Left lobe of liver (tissue), 2 donors: ENCODE data around the gene FXYD7. TPM values are rescaled to one million over a fixed set of nuclear protein-coding genes. Genes with fewer than 3 reads are reported as not detected.
A peak's percentile ranks its signal among the peaks of the same experiment; 100 is the strongest.
"Not testable (repeated sequence)": the region's sequence is repeated elsewhere in the genome, so short reads cannot be mapped to it uniquely, and the experiment has no call there.

ENCODE experiments used
- ATAC-seq: fragments of 200-7000 bp; cut with Tn5 transposase; one replicate; pipeline ENCODE4 v1.9.1; 2020; ENCODE audit warnings: mild to moderate bottlenecking, moderate library complexity
- DNase-seq: peaks from one replicate; pipeline ENCODE4 v3.0.0-alpha.2; 2020; ENCODE audit warnings: low spot score
- total RNA-seq: library from RNA; stranded (reverse); gene quantifications from one replicate; pipeline ENCODE4 v1.2.1, GENCODE V29; 2021
- donor health status: DM: no; HTN: no; CAD: no; lungs with moderate emphysema.
- donor health status: DM: no; HTN: yes; CAD: no.

FXYD7 gene
- total RNA-seq, 1 donor from 2014 or later, result 0.60 TPM

DNA sequence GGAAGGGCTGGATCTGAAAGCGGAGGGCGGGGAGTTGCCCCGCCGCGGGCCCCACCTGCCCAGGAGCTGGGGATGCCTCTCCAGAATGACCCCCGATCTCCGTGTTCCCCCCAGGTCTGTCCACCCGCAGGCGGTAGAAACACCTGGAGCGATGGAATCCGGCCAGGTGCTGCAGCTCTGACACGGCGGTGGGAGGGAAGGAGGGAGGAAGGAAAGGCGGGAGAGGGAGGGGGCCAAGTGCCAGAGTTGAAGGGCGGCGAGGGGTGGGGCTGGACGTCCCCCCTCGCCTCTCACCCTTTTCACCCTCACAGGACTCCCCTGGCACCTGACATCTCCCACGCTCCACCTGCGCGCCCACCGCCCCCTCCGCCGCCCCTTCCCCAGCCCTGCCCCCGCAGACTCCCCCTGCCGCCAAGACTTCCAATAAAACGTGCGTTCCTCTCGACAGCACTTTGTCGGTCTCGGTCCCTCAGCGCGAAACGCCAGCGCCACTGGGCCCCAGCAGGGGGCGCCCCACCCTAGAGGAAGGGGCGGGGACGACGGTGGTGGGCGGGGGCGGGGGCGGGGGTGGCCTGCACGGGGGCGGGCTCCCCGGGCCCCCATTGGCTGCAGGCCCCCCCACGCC lies 337 bp upstream of the FXYD7 start:
- DNase-seq (no peak), ATAC-seq (no peak)

DNA sequence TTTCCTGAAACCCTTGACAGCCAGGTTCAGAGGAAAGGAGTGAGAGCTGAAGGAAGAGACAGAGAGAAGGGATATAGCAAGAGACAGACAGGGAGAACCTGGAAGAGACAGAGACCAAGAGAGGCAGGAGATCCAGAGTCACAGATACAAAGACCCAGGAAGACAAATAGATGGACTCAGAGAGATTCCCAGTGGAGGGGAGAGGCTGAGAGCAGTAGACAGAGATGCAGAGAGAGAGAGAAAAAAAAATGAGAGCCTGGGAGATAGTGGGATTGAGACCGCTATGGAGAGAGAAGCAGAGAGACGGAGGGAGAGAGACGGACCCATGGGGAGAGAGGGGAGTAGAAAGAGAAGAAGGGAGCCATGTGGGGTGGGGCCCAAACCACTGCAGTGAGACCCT lies 763 bp downstream of the FXYD7 start:
- ATAC-seq, result no peak
- no peak for DNase-seq

DNA sequence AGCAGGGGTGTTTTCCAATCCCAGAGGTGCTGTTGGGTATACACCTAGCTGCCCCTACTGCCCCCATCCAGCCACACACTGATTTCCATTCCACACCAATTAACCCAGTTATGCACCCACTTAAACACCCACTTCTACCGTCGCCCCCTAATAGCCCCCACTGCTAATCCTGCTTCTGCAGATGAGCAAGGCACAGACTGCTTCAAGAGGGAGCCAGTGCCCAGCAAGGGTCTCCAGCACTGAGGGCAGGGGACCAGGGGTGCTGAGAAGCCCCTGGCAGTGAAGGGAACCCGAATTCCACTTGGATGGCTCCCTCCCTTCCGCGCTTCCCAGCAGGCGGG lies 1.2 kb downstream of the FXYD7 start:
- no peak for ATAC-seq

DNA sequence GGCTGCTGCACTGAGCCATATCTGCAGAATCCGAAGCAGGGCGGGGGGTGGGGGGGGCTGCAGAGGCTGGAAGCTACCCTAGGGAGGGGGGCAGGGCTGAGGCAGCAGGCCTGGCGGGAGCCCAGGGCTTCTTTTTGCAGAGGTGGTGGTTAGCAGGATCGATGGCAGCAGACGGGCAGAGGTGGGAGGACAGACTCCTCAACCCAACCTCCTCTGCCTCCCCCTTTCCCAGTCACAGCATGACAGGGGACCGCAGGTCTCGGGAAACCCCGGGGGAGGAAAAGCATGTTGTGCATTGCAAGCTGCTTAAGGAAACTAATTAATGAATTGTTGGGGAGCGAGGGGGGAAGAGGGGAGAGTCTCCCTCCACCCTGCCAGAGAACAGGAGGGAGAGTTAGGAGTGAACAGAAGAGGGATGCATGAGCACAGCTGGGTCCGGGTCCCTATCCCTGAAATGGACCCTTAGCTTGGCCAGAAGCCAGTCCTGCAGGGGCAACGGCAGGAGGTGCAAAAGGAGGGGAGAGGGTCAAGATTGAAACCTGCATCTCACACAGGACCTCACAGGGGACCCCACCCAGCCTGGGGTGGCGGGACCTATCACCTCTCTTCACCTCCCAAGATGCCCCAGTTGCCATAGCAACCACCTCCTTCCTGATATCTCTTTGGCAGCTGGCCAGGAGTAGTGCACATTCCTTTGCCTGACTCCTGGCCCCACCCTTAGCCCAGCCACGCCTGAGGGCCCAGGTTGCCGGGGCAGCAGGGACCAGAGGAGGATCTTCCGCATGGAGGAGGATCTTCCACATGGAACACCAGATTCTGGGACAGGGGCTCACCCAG lies 1.8 kb downstream of the FXYD7 start:
- ATAC-seq (no peak), DNase-seq (no peak)

More for the DNA sequence above, 1.2 kb downstream of the FXYD7 start:
- DNase-seq, result no peak

DNA sequence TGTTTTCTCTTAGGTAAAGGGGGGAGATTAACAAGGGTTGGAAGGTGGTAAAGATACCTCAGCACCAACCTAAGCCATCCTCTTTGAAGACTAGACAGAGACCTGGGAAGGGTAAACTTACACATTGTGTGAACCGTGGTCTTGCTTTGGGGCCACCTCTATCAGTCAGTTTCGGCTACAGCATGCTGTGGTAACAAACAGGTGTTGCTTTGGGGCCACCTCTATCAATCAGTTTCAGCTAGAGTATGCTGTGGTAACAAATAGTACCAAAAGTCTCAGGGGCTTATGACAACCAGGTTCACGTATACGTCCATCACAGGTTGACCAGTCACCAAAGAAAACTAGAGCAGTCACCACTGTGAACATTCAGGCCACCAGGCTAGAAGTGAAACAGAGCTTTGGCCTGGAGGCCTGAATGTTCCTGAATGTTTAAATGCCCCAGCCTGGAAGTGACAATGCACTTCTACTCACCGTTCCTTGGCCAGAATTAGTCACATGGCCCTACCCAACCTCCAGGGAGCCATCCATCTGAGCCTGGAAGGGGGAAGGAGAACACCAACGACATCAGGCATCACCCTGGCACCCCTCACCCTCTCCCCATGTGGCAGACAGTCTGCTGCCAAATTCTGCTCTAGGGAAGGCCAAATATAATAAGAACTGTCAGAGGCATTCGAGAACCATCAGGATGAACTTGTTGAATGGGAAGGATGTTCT lies 3.8 kb downstream of the FXYD7 start:
- ATAC-seq, result peak; percentile 29
- no peak for DNase-seq

DNA sequence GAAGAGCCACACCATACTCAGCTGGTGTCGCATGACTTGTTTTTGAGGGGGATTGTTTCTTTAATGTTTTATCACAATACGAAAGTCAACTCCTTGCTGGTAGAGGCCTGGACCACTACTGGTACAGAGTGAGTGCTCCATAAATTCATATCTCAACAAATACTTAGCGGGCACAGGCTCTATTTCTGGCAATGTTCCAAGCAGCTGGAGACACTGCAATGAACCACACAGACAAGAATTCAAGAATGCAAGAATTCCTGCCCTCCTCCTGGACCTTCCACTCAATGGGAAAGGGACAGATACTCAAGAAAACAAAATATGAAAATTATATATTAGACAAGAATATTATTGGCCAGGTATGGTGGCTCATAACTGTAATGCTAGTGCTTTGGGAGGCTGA lies 6.4 kb downstream of the FXYD7 start:
- no peak for DNase-seq
- ATAC-seq, result no peak

DNA sequence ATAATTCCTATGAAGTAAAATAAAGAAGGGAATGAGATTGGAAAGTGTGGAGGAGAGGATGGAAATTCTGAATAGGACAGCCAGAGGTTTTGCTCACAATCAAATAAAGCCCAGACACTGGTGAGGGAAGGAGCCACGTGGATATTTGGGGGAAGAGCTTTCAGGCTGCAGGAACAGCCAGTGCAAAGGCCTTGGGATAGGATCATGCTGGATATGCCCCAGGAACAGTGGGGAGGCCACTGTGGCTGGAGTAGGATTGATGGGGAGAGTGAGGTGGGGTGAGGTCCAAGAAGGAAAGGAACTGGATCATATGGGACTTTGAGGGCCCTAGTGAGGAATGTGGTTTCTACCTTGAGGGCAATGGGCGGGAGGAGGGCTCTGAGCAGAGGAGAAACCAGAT lies 7.4 kb downstream of the FXYD7 start:
- ATAC-seq, result no peak
- no peak for DNase-seq

DNA sequence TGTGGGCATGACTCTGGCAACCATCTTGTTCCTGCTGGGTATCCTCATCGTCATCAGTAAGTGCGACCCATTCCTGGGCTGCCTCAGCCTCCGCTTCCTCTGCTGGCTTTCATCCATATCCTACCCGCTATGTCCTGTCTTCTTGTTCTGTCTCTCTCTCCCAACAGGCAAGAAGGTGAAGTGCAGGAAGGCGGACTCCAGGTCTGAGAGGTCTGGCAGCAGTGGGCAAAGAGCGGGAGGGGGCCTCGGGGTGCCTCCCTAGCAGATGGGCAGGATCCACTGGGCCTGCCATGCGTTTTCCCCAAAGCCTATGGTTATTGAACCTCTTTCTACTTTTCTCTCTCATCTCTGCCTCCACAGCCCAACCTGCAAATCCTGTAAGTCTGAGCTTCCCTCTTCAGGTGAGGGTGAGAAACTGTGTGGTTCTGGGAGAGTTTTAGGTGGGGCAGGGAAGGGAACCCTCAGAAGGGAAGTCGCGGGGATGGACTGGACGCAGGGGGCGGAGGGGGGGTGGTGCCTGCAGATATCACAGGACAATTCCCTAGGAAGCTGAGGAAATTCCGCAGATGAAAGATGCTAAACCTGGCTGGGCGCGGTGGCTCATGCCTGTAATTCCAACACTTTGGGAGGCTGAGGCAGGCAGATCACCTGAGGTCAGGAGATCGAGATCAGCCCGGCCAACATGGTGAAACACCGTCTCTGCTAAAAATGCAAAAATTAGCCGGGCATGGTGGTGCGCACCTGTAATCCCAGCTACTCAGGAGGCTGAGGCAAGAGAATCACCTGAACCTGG lies 8.4 kb downstream of the FXYD7 start:
- DNase-seq (no peak), ATAC-seq (no peak)

DNA sequence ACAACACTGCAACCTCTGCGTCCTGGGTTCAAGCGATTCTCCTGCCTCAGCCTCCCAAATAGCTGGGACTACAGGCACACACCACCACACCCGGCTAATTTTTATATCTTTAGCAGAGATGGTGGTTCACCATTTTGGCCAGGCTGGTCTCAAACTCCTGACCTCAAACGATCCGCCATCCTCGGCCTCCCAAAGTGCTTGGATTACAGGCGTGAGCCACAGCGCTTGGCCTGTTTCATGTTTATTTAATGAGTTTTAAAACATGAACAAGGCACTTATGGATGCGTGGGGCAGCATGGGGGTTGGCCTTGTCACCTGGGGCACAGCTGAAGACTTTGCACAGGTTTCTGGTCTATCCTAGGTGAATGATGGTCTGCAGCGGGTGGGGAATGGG lies 10.1 kb downstream of the FXYD7 start:
- not testable (repeated sequence) for ATAC-seq, DNase-seq

DNA sequence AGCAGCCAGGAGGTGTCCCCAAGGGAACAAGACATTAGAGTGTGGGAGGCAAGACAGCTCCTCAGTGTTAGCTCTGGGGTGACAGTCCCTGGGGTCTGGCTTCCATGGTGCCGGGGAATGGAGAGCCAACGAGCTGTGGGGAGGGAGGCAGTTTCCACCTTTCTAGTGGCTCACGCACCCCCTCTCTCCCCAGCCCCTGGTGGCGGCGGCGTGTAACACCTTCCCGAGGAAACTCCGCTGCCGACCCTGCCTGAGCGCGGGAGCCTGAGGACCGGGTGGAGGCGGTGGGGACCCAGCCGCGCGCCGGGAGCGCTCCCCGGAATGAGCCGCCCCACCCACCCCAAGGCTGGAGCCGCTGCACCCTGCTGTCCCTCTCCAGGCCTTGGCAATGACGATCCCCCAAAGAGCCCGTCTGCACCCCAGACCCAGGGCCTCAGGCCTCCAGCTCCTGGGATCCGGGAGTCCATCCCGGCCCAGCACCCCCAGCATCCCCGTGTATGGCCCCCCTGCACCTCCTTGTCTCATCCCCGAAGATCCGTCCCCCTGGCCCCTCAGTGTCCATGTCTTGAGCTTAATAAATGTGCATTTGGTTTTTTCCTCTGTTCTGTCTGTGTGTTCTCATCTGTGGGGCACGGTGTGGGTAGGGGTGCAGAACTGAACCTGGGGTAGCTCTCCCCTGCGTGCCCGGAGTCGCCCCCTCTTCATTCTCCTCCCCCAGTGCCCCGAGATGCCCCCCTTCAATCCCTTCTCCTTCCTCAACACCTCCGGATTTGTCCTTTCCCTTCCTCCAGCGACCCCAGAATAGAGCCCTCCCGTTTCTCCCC lies 10.9 kb downstream of the FXYD7 start:
- no peak for DNase-seq

DNA sequence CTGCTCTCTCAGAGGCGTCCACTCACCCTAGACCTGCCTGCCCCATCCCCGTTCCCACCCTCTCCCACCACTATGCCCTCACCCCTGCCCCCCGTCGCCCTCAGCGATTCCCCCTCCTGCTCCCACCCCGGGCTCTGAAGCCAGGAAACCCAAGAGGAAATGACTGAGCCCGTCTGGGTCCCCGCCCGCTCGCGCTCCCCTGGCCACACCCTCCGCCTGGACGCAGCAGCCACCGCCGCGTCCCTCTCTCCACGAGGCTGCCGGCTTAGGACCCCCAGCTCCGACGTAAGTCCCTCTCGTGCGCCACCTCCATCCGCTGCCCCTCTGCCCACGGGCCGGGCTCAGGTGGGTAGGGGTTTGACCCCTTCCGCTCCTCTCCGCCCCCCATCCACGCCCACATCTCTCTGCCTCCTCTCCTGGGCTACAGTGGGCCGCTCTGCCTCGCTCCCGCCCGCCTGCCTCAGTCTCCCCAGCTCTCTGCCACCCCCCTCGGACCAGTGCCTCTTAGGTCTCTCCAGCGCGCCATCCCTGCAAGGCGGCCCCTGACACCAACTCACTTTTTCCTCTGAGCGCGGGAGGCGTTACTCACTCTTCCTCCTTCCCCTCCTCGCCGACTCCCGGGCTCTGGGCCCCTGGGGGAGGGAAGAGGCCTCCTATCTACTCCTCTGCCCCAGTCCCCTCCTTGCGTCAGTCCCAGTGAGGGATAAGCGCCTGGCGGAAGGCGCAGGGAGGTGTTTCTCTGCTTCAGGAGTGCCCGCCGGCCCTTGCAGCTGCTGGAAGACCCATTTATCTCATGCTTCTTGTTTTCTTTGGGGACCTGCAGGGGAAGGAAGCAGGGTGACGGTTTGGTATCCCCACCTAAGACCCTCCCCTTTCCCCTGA lies 11.7 kb downstream of the FXYD7 start, which contains the start of gene FXYD5:
TSS of gene FXYD5 (plus strand) at position 211 of the 882 bp plus-strand sequence. CDS start 816 bp downstream, outside the sequence.
- DNase-seq (peak; percentile 61), ATAC-seq (peak; percentile 76)

More for the DNA sequence above, 10.9 kb downstream of the FXYD7 start:
- peak; percentile 43 for ATAC-seq

DNA sequence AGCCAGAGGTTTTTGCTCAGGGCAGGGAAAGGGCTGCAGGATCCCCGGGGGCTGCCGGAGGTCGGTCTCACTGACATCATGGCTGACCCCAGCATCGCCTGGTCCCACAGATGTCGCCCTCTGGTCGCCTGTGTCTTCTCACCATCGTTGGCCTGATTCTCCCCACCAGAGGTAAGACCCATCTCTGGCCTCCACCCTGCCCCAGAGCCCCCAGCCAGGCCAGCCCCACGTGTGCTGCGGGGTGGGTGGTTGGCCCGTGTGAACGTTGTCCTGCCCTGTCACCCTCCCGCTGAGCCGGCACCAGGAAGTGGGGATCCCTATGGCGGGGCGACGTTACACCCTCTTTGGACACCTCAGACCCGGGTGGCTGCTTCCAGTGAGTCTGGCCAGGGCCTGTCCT lies 12.4 kb downstream of the FXYD7 start:
- DNase-seq, result no peak
- ATAC-seq, result no peak

DNA sequence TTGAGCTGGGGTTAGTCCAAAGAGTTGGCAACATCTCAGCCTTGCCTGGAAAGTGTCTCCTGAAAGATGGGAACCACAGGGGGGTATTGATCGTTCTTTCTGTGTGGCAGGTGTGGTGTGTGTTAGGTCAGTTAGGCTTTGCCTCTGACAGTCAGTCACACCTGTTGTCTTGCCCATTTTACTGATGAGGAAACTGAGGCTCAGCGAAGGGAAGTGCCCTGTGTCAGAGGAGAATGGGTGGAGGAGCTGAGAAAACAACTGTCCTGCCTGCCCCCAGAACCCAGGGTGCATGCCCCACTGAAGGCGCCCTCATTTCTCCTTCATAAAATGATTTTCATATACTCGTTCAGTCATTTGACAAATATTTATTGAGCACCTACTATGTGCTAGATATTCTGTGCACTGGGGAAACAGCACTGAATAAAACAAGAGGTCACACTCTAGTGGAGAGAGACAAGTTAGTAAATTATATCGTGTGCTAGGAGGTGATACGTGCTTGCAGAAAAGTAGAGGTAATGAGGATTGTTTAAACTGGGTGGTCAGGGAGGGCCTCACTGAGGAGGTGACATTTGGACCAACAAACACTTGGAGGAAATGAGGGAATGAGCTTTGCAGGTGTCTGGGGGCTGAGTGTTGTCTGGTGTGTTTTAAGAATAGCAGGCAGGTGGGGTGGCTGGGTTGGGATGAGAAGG lies 13.1 kb downstream of the FXYD7 start:
- ATAC-seq (no peak), DNase-seq (no peak)

DNA sequence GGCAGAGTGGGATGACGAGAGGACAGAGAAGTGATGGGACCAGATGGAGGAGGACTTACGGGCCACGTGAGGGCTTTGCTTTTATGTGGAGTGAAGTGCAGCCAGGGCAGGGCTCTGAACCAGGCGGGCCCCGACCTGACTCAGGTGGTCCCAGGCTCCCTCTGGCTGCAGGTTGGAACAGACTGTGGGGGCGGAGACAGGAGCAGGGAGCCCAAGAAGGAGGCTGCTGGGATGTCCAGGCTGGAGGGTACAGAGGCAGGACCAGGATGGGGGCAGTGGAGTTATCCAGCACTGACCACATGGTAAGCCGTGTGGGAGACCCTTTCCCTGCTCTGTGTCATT lies 13.6 kb downstream of the FXYD7 start:
- DNase-seq (no peak), ATAC-seq (no peak)

DNA sequence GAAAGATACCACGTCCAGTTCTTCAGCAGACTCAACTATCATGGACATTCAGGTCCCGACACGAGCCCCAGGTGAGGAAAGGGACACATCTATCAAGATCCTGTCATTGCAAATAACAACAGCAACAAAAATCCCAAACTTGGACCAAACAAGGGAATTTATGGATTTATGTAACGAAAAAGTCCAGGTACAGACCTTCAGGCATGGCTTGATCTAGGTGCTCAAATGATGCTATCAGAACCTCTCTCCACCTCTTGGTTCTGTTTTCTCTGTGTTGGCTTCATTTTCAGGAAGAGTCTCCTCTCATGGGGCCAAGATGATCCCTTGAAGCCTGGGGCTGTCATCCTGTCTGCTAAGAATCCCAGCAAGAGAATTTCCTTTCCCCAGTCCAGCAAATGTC lies 14.4 kb downstream of the FXYD7 start:
- no peak for ATAC-seq
- DNase-seq, result no peak

DNA sequence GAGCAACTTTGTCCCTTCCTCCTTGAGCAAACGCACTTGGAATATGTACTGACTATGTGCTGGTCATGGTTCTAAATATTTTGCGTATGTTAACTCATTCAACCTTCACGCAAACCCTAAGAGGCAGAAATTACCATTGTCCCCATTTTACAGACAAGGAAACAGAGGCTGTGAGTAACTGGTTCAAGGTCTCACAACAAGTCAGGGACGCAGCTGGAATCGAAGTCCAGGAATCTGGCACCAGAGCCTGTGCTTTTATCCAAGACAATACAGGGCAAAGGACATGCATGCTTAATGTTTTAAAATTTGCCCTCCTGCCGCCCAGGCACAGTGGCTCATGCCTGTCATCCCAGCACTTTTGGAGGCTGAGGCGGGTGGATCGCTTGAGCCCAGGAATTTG lies 16.6 kb downstream of the FXYD7 start:
- DNase-seq (no peak), ATAC-seq (peak; percentile 51)

DNA sequence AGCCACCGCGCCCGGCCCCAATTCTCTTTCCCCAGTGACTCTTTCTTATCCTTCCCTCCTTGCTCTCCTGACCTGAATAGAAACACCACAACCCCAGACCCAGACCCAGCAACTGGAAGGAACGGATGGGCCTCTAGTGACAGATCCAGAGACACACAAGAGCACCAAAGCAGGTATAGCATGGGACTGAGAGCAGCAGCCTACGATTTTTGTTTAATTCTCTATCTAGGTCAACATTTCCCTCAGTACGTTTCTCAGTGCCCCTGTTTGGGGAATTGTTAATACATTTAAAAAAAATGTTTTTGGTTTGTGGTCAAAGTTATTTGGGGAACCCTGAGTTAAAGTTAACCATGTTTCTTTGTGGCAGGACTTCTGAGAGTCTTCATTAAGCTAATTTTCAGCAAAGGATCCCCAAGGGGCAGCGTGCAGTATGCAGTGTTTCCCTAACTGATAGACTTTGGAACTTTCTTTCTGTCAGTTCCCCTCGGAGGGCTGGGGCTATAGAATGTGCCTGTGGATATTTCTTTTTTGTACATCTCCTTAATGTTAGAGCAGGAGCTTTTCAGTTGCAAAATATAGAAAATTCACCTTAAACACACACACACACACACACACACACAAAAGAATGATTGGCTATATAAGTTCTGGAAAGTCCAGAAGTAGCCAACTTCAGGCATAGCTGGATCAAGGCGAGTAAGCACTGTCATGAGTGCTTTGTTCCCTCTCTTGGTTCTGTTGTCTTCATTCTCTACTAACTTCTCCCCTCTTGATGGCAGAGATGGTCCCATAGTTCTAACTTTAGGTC lies 17.8 kb downstream of the FXYD7 start:
- DNase-seq, result no peak
- ATAC-seq, result no peak

DNA sequence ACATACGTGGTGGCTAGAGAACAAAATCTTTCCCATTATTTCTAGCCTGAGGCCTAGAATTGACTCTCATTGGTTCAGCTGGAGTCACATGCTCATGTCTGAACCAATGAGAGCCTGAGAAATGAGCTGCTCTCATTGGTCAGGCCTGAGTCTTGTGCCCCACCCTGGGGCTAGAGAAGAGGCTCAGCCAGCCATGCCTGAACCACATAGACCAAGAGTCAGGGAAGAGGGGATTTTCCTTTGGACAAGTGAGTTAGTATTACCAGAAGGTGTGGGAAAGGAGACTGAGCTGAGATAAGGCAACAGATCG lies 18.3 kb downstream of the FXYD7 start:
- no peak for ATAC-seq

More for the DNA sequence above, 18.3 kb downstream of the FXYD7 start:
- no peak for DNase-seq
